Endothelial cell (in vitro differentiated cells): ENCODE measurements around the gene SLC16A6. TPM values are rescaled to one million over a fixed set of nuclear protein-coding genes. Genes with fewer than 3 reads are reported as not detected.

Experiments
- DNase-seq: peaks from one replicate; pipeline ENCODE4 v3.0.0; 2021; ENCODE audit warnings: low spot score
- H3K27ac Mint-ChIP-seq: one replicate; pipeline ENCODE4 v1.8.0; 2021; ENCODE audit warnings: mixed read lengths, inconsistent platforms; ENCODE audit not compliant: unreplicated experiment
- H3K27me3 Mint-ChIP-seq: one replicate; pipeline ENCODE4 v1.8.0; 2021; ENCODE audit warnings: mild to moderate bottlenecking, moderate library complexity, mixed read lengths, inconsistent platforms; ENCODE audit not compliant: unreplicated experiment
- H3K36me3 Mint-ChIP-seq: one replicate; pipeline ENCODE4 v1.8.0; 2021; ENCODE audit warnings: mild to moderate bottlenecking, low read depth, mixed read lengths, inconsistent platforms; ENCODE audit not compliant: unreplicated experiment
- H3K4me1 Mint-ChIP-seq: one replicate; pipeline ENCODE4 v1.8.0; 2021; ENCODE audit warnings: mild to moderate bottlenecking, mixed read lengths, inconsistent platforms; ENCODE audit not compliant: unreplicated experiment
- H3K4me3 Mint-ChIP-seq: one replicate; pipeline ENCODE4 v1.8.0; 2021; ENCODE audit warnings: mild to moderate bottlenecking, mixed read lengths, inconsistent platforms; ENCODE audit not compliant: unreplicated experiment
- H3K9me3 Mint-ChIP-seq: one replicate; pipeline ENCODE4 v1.8.0; 2021; ENCODE audit warnings: mixed read lengths, inconsistent platforms; ENCODE audit not compliant: unreplicated experiment
- total RNA-seq: library from RNA; stranded (reverse); fragmentation: NEBNext Ultra II Directional; extraction: Animal tissue kit (Norgen Biotek cat#: 25700); gene quantifications from one replicate; pipeline ENCODE4 v1.2.1, GENCODE V29; 2021; ENCODE audit not compliant: unreplicated experiment
- TF ChIP-seq, protein P1 (sequence below): fragments of 200-600 bp; sonication (generic); IDR thresholded peaks from one replicate; pipeline ENCODE4 v1.5.0; 2021; ENCODE audit warnings: antibody characterized with exemption; ENCODE audit not compliant: unreplicated experiment

SLC16A6 gene
- total RNA-seq, 1 donor from 2014 or later: 2.4 TPM

DNA sequence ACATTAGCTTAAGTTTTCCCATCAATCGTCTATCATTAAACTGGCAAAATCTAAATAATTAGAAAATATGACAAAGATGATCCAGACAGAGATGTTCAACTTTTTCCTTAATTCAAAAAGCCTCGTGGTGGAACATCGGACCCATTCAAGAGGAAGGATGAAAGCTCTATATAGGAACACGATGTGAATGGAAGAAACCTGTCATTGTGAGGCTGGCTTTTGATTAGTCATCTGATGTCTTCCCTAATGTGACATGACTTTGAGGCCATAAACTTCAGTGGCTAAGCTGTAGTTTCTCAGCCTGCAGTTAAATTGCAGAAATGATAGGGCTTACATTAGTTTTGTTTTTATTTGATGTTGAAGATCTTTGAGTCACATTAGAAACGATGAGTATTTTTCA, 42.0 kb downstream of the SLC16A6 start:
- Mint-ChIP-seq H3K27me3 (peaks cover 3% of the 10 kb centered on the region), H3K4me1 (peaks cover 17% of the 10 kb centered on the region), H3K36me3 (no peaks in the 10 kb centered on the region), H3K9me3 (no peaks in the 10 kb centered on the region), H3K4me3 (peak overlapping the region; percentile 90), H3K27ac (peak overlapping the region; percentile 88)
- DNase-seq: no peak
- TF ChIP-seq, protein P1, sequence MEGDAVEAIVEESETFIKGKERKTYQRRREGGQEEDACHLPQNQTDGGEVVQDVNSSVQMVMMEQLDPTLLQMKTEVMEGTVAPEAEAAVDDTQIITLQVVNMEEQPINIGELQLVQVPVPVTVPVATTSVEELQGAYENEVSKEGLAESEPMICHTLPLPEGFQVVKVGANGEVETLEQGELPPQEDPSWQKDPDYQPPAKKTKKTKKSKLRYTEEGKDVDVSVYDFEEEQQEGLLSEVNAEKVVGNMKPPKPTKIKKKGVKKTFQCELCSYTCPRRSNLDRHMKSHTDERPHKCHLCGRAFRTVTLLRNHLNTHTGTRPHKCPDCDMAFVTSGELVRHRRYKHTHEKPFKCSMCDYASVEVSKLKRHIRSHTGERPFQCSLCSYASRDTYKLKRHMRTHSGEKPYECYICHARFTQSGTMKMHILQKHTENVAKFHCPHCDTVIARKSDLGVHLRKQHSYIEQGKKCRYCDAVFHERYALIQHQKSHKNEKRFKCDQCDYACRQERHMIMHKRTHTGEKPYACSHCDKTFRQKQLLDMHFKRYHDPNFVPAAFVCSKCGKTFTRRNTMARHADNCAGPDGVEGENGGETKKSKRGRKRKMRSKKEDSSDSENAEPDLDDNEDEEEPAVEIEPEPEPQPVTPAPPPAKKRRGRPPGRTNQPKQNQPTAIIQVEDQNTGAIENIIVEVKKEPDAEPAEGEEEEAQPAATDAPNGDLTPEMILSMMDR: no peak

DNA sequence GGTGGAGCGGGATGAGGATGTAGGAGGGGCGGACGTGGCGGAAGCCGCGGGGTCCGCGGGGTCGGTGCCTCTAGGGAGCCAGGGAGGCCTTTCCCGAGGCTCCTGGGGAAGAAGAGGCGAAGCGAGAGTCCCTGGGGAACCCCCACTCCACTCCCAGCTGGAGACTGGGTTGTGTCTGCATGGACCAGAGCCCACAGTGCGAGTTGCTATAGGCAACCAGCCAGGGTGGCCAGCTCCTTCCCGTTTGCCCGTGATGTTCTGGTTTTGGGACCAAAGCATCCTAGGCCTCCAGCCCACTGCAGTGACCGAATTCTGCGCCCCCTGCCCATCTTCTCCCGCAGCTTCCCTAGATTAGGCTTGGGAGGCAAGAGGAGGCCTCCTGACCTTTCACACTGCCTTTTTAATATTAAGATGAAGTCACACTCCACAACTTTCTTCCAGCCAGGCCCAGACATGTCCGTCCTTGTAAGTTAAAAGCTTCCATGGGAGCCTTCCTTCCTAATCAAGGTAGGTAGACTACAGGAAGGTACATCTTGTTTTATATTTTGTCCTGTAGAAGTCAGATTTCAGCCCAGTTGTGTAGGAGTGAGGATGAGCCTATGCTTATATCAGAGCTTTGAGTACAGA, 42.6 kb downstream of the SLC16A6 start:
- no peaks in the 10 kb centered on the region for H3K36me3 Mint-ChIP-seq
- no peak for DNase-seq
- peaks cover 17% of the 10 kb centered on the region for H3K4me1 Mint-ChIP-seq

DNA sequence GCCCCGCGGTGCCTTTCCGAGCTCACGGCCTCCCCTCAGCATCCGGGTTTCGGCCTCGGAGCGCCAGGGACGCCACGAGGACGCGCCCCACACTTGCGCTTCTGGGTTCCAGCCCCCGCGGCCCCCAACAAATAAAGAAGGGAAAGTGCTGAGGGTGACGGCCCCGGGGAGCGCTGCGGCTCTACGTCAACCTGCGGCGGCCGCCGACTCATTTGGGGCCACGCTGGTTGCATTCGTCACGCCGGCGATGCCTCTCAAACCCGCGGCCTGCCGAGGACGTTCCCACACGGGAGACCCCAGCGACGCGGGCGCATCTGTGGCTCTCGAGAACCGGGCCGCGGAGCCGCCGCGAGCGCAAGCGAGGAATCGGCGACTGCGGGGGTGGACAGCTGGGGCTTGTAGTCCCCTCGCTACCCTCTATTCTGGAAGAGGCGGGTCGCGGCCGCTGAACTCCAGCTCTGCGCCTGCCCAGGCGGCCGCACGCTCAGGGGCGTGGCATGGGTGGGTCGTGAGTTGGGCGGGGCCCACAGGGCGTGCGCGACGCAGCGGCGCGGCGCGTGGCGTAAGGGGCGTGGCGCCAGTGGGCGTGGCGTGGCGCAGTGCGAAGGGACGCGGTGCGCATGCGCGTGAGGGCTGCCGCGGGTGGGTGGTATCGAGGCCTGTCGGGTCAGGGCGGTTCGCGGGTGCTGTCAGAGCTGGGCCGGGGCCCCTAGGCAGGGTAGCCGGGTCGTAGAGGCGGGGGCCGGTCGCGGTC, 43.3 kb downstream of the SLC16A6 start, which contains the start of gene AMZ2:
AMZ2 (plus strand) TSS at position 599 of the 754 bp plus-strand sequence. CDS start 2,145 bp downstream, outside the sequence.
- Mint-ChIP-seq H3K4me1 (peaks cover 14% of the 10 kb centered on the region), H3K27ac (peak within 1 kb of the TSS; percentile 88), H3K9me3 (no peaks in the 10 kb centered on the region), H3K27me3 (peaks cover 3% of the 10 kb centered on the region), H3K36me3 (no peaks in the 10 kb centered on the region), H3K4me3 (peak within 1 kb of the TSS; percentile 90)
- TF ChIP-seq, protein P1: no peak
- DNase-seq: peak; percentile 95

More for the DNA sequence above, 42.6 kb downstream of the SLC16A6 start:
- peak overlapping the region; percentile 88 for H3K27ac Mint-ChIP-seq
- TF ChIP-seq, protein P1: no peak
- no peaks in the 10 kb centered on the region for H3K9me3 Mint-ChIP-seq
- H3K27me3 Mint-ChIP-seq: peaks cover 3% of the 10 kb centered on the region
- peak overlapping the region; percentile 90 for H3K4me3 Mint-ChIP-seq

DNA sequence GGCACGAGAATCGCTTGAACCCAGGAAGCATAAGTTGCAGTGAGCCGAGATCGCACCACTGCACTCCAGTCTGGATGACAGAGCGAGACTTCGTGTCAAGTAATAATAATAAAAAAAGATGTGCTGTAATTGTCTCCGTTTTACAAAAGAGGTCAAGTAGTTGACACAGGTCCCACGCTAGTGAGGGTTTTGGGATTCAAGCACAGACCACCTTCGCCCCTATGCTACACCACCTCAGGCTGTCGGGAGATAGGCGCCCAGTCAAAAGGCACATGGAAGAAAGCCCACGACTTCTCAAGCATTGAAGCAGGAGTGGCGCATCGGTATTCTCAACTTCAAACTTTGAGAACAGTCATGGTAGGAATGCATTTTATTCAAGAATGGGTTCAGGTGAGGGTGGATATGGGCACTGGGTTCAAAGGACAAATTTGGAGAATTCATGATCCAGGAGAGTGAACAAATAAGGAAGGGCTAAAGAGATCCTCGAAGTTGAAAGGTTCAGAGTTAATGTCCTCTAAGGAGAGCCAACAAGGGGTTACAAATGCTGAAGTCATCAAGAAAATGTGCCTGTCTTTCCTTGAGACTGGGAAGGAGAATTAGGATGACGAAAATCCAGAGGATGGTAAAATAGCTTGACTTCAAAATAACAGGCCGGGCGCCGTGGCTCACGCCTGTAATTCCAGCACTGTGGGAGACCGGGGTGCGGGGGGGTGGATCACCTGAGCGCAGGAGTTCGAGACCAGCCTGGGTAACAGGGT, 44.5 kb downstream of the SLC16A6 start:
- H3K27me3 Mint-ChIP-seq: peaks cover 3% of the 10 kb centered on the region
- no peak for DNase-seq
- H3K4me1 Mint-ChIP-seq: peaks cover 14% of the 10 kb centered on the region
- peak overlapping the region; percentile 84 for H3K4me3 Mint-ChIP-seq
- no peaks in the 10 kb centered on the region for H3K36me3 Mint-ChIP-seq
- H3K27ac Mint-ChIP-seq: peak overlapping the region; percentile 84
- H3K9me3 Mint-ChIP-seq: no peaks in the 10 kb centered on the region
- TF ChIP-seq, protein P1: no peak
